HCT116 (cell line): ENCODE data around the gene NIBAN1.

Source experiments
- CBX3 ChIP-seq: IDR thresholded peaks from 2 replicates; pipeline ENCODE4 v1.6.1; 2012; ENCODE audit warnings: low read depth
- CEBPB ChIP-seq: IDR thresholded peaks from 2 replicates; pipeline ENCODE4 v1.6.1; 2012; ENCODE audit warnings: low read depth
- CTCF ChIP-seq, 3 experiments: fragments of 200-600 bp in 1 of 3; sonication (generic) in 1 of 3; IDR thresholded peaks in 2 of 3; conservative IDR thresholded peaks in 1 of 3; 2 replicates each; pipeline ENCODE4 v1.5.1; 2012 to 2017; ENCODE audit warnings: low read depth in 2 of 3, low read length in 2 of 3, antibody characterized with exemption in 1 of 3, borderline replicate concordance in 1 of 3, control low read depth in 1 of 3, mild to moderate bottlenecking in 1 of 3, mixed read lengths in 1 of 3, mixed run types in 1 of 3, moderate library complexity in 1 of 3; ENCODE audit not compliant: insufficient read depth in 1 of 3
- EGR1 ChIP-seq: IDR thresholded peaks from 2 replicates; pipeline ENCODE4 v1.6.1; 2012; ENCODE audit warnings: low read depth
- EZH2 ChIP-seq: fragments of 200-600 bp; sonication (generic); IDR thresholded peaks from 2 replicates; pipeline ENCODE4 v1.6.1; 2017; ENCODE audit warnings: antibody characterized with exemption, mixed run types
- FOSL1 ChIP-seq: IDR thresholded peaks from 2 replicates; pipeline ENCODE4 v1.6.1; 2012; ENCODE audit warnings: low read depth
- JUND ChIP-seq: IDR thresholded peaks from 2 replicates; pipeline ENCODE4 v1.6.1; 2012
- POLR2A ChIP-seq: IDR thresholded peaks from 2 replicates; pipeline ENCODE4 v1.7.0; 2011; ENCODE audit warnings: borderline replicate concordance; ENCODE audit not compliant: insufficient read depth, insufficient read length; ENCODE audit errors: extremely low read depth
- POLR2AphosphoS5 ChIP-seq: IDR thresholded peaks from 2 replicates; pipeline ENCODE4 v1.6.1; 2011; ENCODE audit warnings: mild to moderate bottlenecking, low read depth, low read length, moderate library complexity
- RAD21 ChIP-seq: IDR thresholded peaks from 2 replicates; pipeline ENCODE4 v1.6.1; 2012; ENCODE audit warnings: low read depth, mild to moderate bottlenecking
- SRF ChIP-seq: IDR thresholded peaks from 2 replicates; pipeline ENCODE4 v1.6.1; 2012; ENCODE audit warnings: low read depth
- ZBTB33 ChIP-seq: IDR thresholded peaks from 2 replicates; pipeline ENCODE4 v1.6.1; 2011; ENCODE audit warnings: mild to moderate bottlenecking, low read length, moderate library complexity; ENCODE audit not compliant: insufficient replicate concordance; ENCODE audit errors: extremely low read depth

DNA sequence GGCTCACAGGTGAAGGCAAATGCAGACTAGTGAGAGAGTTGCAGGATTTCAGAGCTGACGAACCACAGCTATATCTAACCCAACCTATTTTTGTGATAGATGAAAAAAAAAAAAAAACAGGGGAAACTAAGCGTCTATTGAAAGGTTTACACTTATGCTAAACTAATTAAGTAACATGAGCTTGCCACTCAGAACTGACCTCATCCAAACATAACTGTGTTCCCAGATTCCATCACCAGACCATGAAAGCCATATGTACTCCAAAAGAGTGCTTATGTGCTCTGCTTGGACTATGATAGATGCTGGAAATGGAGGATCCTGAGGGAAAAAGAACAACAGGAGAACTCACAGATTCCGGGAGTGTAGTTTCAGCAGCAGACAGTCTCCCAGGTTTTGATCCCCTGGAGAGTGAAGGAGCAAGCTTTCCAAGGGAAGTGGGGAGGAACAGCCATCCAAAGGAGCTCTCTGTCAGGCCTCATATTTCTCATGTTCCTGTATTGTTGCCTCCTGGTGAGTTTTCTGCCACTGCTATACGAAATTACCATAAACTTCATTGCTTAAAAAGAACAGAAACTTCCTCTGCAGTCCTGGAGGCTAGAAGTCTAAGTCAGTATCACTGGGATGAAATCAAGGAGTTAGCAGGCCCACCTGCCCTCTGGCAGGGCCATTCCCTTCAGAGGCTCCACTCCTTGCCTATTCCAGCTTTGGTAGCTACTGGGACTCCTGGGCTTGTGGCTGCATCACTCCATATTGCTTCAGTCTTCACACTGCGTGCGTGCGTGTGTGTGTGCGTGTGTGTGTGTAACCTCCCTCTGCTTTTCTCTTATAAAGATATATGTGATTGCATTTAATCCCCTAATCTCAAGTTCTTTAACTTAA is 38.1 kb downstream of the NIBAN1 start:
- no peak for TF ChIP-seq CTCF (IDR thresholded peaks at IDR 0.05 in 2 of 3, conservative IDR thresholded peaks at IDR 0.05 in 1 of 3; ENCODE audit: borderline replicate concordance in 1 of 3, insufficient read depth in 1 of 3, low read depth in 2 of 3, low read length in 2 of 3)
- no peak for TF ChIP-seq POLR2A
- TF ChIP-seq FOSL1 = no peak
- no peak for TF ChIP-seq RAD21
- no peak for TF ChIP-seq CEBPB
- TF ChIP-seq JUND = no peak
- TF ChIP-seq POLR2AphosphoS5 = no peak
- TF ChIP-seq EZH2 = no peak
- no peak for TF ChIP-seq CBX3
- no peak for TF ChIP-seq ZBTB33
- no peak for TF ChIP-seq SRF
- no peak for TF ChIP-seq EGR1
